ENCODE results near the gene CACHD1.

Gene CACHD1

GRCh38 chr1:64525116-64525686, 55.3 kb downstream of the CACHD1 start:
- no peak for DNase-seq

GRCh38 chr1:64526312-64526711, 56.4 kb downstream of the CACHD1 start:
- DNase-seq, result no peak

- DNase-seq, result no peak
Observed at GRCh38 chr1:64527165-64527564, 57.2 kb downstream of the CACHD1 start.

GRCh38 chr1:64527786-64528185, 57.9 kb downstream of the CACHD1 start:
- no peak for DNase-seq

- DNase-seq, result no peak
Observed at GRCh38 chr1:64530969-64531692, 61.2 kb downstream of the CACHD1 start.

GRCh38 chr1:64532646-64533045, 62.7 kb downstream of the CACHD1 start:
- no peak for DNase-seq

GRCh38 chr1:64535938-64536835, 66.3 kb downstream of the CACHD1 start:
- DNase-seq, result no peak

- no peak for DNase-seq
Observed at GRCh38 chr1:64536836-64537490, 67.0 kb downstream of the CACHD1 start.

- DNase-seq, result no peak
Observed at GRCh38 chr1:64537942-64538341, 68.0 kb downstream of the CACHD1 start.

GRCh38 chr1:64538389-64538788, 68.5 kb downstream of the CACHD1 start:
- no peak for DNase-seq

GRCh38 chr1:64539289-64539688, 69.4 kb downstream of the CACHD1 start:
- no peak for DNase-seq

- no peak for DNase-seq
Observed at GRCh38 chr1:64539781-64540218, 69.9 kb downstream of the CACHD1 start.

- no peak for DNase-seq
Observed at GRCh38 chr1:64540265-64540791, 70.4 kb downstream of the CACHD1 start.

- no peak for DNase-seq
Observed at GRCh38 chr1:64542118-64542517, 72.2 kb downstream of the CACHD1 start.

GRCh38 chr1:64543831-64544230, 73.9 kb downstream of the CACHD1 start:
- no peak for DNase-seq

GRCh38 chr1:64545118-64545843, 75.4 kb downstream of the CACHD1 start:
- no peak for DNase-seq

GRCh38 chr1:64546013-64546412, 76.1 kb downstream of the CACHD1 start:
- no peak for DNase-seq

- no peak for DNase-seq
Observed at GRCh38 chr1:64549464-64550239, 79.7 kb downstream of the CACHD1 start.

- no peak for DNase-seq
Observed at GRCh38 chr1:64550510-64550909, 80.6 kb downstream of the CACHD1 start.

GRCh38 chr1:64550946-64551605, 81.1 kb downstream of the CACHD1 start:
- no peak for DNase-seq

- no peak for DNase-seq
Observed at GRCh38 chr1:64553285-64553684, 83.4 kb downstream of the CACHD1 start.

Measured in amniotic stem cell (primary cell).